ENCODE results near the gene HEATR9.
"Not testable (repeated sequence)": the region's sequence is repeated elsewhere in the genome, so short reads cannot be mapped to it uniquely, and the experiment has no call there.

HEATR9 gene

DNA sequence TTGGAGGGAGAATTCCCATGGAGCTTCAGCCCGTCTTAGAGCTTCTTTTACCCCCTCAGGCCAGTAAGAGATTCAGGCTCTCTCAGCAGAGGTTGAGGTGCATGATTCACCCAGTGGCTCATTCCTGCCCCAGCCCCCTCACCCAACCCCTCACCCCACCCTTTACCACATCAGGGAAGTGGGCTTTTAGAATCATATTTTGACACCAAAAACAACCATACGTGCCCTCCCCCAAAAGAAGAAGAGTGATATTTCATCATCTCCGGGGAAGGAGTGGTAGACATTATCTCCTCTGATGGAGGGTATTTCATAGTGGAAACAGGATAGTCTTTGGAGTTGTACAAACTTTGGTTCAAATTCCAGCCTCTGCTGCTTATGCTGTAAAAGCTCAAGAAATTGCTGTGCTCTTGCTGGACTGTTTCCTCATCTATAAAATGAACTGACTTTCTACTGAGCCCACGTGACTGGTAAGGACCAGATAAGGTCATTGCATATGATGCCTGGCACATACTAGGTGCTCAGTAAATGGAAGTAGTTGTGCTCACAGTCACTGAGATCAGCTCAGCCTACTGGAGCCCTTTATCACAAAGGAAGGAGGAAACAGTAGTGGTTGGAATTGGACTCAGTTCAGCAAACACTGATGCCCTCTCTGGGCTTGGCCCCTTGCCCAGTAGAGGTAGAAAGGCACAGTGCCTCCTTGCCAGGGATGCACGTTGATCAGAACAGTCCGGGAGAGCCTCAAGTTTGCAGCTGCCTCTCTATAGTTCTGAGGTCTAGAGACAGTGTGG, 29.8 kb upstream of the HEATR9 start:
- TF ChIP-seq, protein P1, sequence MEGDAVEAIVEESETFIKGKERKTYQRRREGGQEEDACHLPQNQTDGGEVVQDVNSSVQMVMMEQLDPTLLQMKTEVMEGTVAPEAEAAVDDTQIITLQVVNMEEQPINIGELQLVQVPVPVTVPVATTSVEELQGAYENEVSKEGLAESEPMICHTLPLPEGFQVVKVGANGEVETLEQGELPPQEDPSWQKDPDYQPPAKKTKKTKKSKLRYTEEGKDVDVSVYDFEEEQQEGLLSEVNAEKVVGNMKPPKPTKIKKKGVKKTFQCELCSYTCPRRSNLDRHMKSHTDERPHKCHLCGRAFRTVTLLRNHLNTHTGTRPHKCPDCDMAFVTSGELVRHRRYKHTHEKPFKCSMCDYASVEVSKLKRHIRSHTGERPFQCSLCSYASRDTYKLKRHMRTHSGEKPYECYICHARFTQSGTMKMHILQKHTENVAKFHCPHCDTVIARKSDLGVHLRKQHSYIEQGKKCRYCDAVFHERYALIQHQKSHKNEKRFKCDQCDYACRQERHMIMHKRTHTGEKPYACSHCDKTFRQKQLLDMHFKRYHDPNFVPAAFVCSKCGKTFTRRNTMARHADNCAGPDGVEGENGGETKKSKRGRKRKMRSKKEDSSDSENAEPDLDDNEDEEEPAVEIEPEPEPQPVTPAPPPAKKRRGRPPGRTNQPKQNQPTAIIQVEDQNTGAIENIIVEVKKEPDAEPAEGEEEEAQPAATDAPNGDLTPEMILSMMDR (IDR thresholded peaks at IDR 0.05; ENCODE audit: insufficient read depth, low read length, poor library complexity, severe bottlenecking): no peak
- TF ChIP-seq EZH2phosphoT487 (conservative IDR thresholded peaks at IDR 0.05; ENCODE audit: low read length): no peak
- Histone ChIP-seq H3K4me3 (ENCODE audit: insufficient read depth, low read length, poor library complexity, severe bottlenecking) (no peak overlapping the region), H3K27ac (ENCODE audit: low read depth, low read length) (no peak overlapping the region), H3K9ac (ENCODE audit: low read length) (no peak overlapping the region), H3K9me3 (ENCODE audit: insufficient read depth, low read length) (no peaks in the 10 kb centered on the region), H3K79me2 (ENCODE audit: insufficient read depth, low read length) (no peaks in the 10 kb centered on the region), H3F3A (ENCODE audit: insufficient read depth) (no peaks in the 10 kb centered on the region), H3K27me3 (ENCODE audit: low read length) (no peaks in the 10 kb centered on the region), H2AFZ (ENCODE audit: low read depth, low read length, severe bottlenecking) (no peak overlapping the region), H4K20me1 (ENCODE audit: low read depth, low read length) (no peaks in the 10 kb centered on the region), H3K4me2 (ENCODE audit: low read depth, low read length, poor library complexity, severe bottlenecking) (no peak overlapping the region), H3K36me3 (ENCODE audit: low read length) (no peaks in the 10 kb centered on the region), H3K9me2 (replicated peaks; ENCODE audit: insufficient read depth, low read length) (no peaks in the 10 kb centered on the region)

DNA sequence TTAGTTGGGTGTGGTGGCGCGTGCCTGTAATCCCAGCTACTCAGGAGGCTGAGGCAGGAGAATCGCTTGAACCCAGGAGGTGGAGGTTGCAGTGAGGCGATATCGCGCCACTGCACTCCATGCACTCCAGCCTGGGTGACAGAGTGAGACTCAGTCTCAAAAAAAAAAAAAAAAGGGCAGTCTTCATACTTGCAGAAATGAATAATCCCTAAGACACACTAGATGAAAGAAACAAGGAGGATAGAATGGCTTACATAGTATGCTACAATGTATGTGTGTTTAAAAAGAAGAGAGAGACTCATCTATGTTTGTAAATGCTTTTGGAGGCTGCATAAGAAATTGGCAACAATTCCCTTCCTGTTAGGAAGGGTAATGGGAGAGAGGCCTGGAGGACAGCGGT, 29.1 kb upstream of the HEATR9 start:
- not testable (repeated sequence) for H3K9me3 ChIP-seq (ENCODE audit: insufficient read depth, low read length); H3K27ac ChIP-seq (ENCODE audit: low read depth, low read length); H2AFZ ChIP-seq (ENCODE audit: low read depth, low read length, severe bottlenecking); H3K4me3 ChIP-seq (ENCODE audit: insufficient read depth, low read length, poor library complexity, severe bottlenecking); H3K9ac ChIP-seq (ENCODE audit: low read length); H3K79me2 ChIP-seq (ENCODE audit: insufficient read depth, low read length); H3K9me2 ChIP-seq (replicated peaks; ENCODE audit: insufficient read depth, low read length); H3F3A ChIP-seq (ENCODE audit: insufficient read depth); H3K36me3 ChIP-seq (ENCODE audit: low read length); H3K27me3 ChIP-seq (ENCODE audit: low read length); H4K20me1 ChIP-seq (ENCODE audit: low read depth, low read length); H3K4me2 ChIP-seq (ENCODE audit: low read depth, low read length, poor library complexity, severe bottlenecking)

DNA sequence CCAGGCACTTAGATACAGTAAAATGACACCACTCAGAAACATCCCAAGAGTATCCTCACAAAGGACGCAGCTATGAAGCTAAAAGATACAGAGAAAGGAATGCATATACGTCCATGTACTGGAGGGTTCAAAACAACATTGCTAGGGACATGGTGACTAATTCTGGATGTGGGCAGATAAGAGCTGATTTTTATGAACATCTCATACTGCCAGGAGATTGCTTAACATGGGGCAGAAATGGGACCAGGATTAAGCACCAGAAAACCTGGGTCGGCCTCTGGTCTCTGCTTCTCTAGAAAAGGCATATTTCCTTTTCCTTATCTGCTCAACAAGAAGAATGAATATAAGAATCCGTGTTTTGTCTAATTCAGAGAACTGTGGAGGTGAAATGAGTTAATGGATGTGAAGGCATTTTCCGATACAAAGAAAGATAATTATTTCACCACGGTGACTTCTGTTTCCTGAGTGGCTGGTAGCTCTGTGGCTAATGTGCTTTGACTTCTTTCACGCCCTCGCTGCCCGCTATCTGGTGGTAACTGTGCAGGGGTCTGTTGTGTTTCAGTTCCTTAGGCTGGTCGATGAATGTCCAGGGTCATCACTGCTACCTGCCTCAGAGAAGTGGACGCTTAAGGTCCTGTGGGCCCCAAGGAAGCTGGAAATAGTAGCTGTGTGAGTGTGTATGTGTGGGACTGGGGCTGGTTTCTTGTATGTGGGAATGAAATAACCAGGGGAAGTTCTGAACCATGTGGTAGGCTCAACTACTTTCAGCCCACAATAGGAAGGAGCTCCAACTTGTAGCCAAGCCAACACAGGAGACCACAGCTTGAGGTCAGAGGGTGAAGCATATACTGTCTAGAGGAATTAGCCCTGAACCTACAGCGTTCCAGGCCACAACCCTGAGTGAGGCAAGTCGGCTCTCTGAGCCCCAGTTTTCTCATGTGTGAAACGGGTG, 27.2 kb upstream of the HEATR9 start:
- Histone ChIP-seq H3K4me3 (ENCODE audit: insufficient read depth, low read length, poor library complexity, severe bottlenecking) (no peak overlapping the region), H3K9me3 (ENCODE audit: insufficient read depth, low read length) (no peaks in the 10 kb centered on the region), H3K9me2 (replicated peaks; ENCODE audit: insufficient read depth, low read length) (no peaks in the 10 kb centered on the region), H3K27me3 (ENCODE audit: low read length) (no peaks in the 10 kb centered on the region), H2AFZ (ENCODE audit: low read depth, low read length, severe bottlenecking) (no peak overlapping the region), H3K9ac (ENCODE audit: low read length) (no peak overlapping the region), H3K79me2 (ENCODE audit: insufficient read depth, low read length) (no peaks in the 10 kb centered on the region), H3F3A (ENCODE audit: insufficient read depth) (no peaks in the 10 kb centered on the region), H3K4me2 (ENCODE audit: low read depth, low read length, poor library complexity, severe bottlenecking) (no peak overlapping the region), H4K20me1 (ENCODE audit: low read depth, low read length) (no peaks in the 10 kb centered on the region), H3K36me3 (ENCODE audit: low read length) (no peaks in the 10 kb centered on the region), H3K27ac (ENCODE audit: low read depth, low read length) (no peak overlapping the region)
- no peak for TF ChIP-seq EZH2phosphoT487 (conservative IDR thresholded peaks at IDR 0.05; ENCODE audit: low read length)
- TF ChIP-seq, protein P1 (IDR thresholded peaks at IDR 0.05; ENCODE audit: insufficient read depth, low read length, poor library complexity, severe bottlenecking): no peak
